Measurements from ENCODE around the gene ZNF428.
"Not testable (repeated sequence)": the region's sequence is repeated elsewhere in the genome, so short reads cannot be mapped to it uniquely, and the experiment has no call there.

Gene ZNF428, protein sequence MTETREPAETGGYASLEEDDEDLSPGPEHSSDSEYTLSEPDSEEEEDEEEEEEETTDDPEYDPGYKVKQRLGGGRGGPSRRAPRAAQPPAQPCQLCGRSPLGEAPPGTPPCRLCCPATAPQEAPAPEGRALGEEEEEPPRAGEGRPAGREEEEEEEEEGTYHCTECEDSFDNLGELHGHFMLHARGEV

DNA sequence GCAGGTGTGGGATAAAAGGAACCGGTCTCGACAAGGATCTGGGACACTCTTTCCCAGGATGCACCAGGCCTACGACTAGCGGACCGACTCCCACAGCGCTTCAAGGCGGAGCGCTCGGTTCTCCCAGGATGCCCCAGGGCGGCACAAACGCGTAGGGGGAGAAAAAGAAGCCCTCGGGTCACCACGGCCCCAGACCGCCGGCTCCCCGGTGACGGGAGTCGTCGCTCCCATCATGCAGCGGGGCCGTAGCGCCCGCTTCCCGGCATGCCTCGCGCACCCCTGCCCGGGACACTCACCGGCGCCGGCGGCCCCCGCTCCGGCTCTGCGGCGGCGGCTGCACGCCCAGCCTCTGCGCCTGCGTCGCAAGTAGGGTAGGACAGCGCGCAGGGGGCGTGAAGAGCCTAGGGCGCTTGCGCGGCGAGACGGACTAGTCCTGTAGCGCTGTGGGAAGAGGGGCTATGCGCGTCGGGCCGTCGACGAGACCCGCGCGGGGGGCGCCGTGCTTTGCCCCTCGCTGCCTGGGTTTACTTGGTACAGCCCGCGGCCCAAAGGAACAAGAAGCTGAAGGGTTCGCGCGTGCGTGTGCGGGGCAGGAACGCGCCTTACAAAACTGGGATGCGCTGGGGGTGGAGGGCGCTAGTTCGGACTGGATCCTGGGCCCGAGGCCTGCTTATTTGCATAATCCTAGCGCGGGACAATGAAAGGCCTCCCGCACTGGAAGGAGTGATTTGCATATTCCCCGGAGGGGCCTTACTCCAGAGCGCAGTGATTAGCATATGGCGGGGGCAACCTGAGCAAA is at the start of gene ZNF428:
Gene ZNF428, minus strand, starts transcription at position 368 of the 799 bp plus-strand sequence. CDS start 5,325 bp downstream, outside the sequence.
- in situ Hi-C loops (cut with HindIII; ENCODE audit: low sequenced_read_pairs): no loop called here

DNA sequence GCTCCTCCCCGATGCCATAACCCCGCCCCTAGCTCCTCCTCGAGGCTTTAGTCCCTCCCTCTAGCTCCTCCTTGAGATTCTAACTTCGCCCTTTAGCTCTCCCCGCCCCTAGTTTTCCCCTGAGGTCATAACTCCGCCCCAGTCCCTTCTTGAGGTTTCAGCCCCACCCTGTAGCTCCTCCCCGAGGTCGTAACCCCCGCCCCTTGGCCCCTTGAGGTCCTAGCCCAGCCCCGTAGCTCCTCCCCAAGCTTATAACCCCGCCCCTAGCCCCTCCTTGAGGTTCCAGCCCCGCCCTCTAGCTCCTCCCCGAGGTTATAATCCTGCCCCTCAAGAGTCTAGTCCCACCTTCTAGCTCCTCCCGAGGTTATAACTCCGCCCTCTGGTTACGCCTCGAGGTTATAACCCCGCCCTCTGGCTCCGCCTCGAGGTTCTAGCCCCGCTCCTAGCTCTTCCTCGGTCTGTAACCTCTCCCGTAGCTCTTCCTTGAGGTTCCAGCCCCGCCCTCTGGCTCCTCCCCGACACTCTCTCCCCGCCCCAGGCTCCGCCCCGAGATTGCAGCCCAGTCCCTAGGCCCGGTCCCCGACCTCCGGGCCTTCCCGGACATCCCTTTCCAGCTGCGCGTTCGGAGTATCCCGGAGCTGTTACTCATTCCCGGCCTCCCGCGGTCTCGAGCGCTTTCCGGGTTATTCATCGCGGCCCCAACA is 49.1 kb upstream of the ZNF428 start:
- in situ Hi-C loops (cut with HindIII; ENCODE audit: low sequenced_read_pairs): no loop called here

DNA sequence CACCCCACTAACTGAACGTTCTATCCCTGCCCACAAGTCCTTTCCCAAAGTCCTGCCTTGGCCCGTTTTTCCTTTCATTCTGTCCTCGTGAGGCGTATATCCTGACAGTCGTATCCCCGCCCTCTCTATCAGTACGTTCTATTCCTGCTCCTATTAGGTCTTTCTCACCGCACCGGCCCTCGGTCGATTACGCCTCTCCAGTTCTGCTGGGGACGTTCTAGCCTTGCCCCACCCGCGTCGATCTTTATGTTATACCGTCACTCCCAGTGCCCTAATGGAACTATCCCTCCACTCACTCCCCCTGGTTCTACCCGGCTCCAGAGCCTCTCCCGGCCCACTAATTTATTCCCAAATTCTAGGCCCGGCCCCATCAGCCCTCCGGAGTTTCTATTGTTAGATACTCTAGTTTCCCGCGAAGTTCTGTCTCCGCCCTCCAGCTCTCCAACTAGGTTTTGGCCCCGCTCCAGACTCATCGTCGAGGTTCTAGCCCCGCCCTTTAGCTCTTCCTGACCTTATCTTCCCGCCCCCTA is 48.5 kb upstream of the ZNF428 start:
- in situ Hi-C loops (cut with HindIII; ENCODE audit: low sequenced_read_pairs): no loop called here

DNA sequence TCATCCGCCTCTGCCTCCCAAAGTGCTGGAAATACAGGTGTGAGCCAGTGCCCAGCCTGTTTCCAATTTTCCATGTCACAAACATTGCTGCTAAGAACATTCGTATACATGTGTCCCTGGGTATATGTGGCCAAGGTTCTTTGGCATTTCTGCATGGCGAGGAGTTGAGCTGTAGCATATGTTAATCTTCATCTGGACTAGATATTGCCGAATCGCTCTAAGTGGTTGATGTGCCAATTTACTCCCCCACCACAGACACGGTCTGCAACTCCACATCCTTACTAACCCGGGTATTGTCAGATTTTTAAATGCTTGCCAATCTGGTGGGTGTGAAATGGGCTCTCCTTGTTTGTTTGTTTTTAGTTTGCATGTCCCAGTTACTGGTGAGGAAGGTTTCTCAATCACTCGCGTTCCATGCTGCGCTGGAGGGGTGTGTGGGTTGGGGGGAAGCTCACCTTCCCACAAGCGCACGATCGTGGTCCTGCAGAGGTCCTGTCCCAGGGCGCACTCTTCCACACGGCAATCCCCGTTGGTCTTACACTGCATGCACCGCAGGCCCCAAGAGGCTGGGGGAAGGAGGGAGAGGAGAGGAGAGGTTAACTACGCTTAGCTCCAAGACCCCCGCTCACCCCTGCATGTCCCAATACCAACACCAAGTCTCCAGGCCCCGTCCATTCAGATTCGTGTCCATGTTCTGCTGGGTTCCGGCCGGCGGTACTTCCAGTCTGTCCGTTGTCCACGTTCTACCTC is 47.9 kb upstream of the ZNF428 start:
- in situ Hi-C loops (cut with HindIII; ENCODE audit: low sequenced_read_pairs): no loop called here

DNA sequence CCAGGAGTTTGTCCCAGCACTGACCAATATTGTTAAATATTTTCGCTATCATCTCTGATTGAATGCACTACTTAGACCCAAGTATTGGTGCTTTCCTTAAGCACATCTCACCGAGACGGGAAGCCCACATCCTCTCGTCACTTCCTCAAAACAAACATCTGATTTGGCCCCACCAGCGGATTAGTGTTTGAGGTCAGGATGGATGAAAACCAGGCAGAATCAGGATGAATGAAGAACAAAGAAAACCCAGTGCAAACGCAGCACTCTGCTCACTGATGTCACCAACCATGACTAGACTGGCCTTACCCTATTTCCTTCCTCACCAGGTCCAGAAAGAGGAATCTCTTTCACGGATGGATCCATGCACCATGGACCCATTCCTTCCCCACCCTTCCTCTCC is 44.6 kb upstream of the ZNF428 start:
- in situ Hi-C loops (cut with HindIII; ENCODE audit: low sequenced_read_pairs): no loop called here

DNA sequence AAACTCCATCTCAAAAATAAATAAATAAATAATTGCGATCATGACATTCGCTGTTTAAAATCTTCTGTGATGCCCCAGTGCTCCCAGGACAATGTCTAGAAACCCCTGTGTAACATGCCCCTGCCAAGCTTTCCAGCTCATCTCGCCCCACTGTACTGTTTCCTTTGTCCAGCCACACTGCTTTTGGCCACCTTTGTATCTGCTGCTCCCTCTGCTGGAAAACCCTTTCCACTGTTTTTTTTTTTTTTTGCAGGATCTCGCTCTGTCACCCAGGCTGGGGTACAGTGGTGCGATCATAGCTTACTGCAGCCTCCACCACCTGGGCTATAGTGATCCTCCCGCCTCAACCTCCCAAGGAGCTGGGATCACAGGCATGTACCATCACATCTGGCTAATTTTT is 43.1 kb upstream of the ZNF428 start:
- in situ Hi-C loops (cut with HindIII; ENCODE audit: low sequenced_read_pairs): no loop called here

DNA sequence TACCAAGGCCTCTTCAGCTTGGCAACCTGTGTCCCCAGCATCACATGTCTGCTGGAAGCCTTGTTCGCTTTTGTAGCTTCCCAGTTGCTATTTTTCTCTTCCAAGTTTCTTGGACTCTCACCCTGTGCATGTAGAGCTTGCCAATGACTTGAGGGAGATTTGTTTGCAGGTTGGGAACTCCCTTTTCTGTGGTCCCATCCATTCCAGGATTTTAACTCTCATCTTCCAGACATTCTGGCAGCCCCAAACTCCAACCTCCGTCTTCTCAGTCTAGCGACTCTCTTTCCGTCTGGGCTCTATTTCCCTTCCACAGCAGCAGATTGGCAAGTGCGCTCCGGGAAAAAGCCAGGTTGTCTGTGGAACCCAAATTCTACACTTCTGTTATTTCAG is 41.5 kb upstream of the ZNF428 start:
- in situ Hi-C loops (cut with HindIII; ENCODE audit: low sequenced_read_pairs): no loop called here

DNA sequence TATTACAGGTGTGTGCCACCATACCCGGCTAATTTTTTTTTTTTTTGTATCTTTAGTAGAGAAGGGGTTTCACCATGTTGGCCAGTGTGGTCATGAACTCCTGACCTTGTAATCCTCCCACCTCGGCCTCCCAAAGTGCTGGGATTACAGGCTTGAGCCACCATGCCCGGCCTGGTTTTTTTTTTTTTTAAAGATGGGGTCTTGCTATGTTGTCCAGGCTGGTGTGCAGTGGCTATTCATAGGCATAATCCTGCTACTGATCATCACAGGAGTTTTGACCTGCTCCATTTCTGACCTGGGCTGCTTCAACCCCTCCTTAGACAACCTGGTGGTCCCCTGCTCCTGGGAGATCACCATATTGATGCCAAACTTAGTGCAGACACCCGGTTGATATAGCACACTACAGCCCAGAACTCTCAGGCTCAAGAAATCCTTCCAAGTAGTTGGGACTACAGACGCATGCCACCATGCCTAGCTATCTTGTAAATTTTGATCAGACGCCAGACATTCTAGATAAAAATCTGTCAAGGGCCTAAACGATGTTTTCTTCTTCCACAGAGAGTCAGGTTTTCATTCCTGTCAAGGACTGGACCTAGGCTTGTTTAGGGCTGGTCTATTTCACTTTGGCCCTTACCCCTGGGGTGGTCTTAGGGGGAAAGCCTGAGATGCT is 41.0 kb upstream of the ZNF428 start:
- in situ Hi-C loops (cut with HindIII; ENCODE audit: low sequenced_read_pairs): no loop called here

DNA sequence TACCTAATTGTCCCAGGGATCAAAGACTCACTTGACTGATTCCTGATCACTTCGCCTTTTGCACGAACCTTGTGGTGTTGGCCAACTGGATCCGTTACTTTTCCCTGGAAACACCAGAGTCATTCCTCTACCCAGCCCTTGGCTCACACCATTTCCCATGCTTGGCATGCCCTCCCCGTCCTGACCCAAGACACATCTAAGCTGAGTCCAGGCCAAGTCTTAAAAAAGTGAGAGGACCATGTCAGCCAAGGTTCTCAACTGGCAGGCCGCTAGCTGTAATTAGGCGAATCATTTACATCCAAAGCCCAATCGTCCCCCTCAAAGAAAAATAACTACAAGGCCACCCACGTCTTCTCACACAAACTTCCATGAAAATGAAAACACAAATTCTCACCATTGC is 39.1 kb upstream of the ZNF428 start:
- in situ Hi-C loops (cut with HindIII; ENCODE audit: low sequenced_read_pairs): no loop called here

DNA sequence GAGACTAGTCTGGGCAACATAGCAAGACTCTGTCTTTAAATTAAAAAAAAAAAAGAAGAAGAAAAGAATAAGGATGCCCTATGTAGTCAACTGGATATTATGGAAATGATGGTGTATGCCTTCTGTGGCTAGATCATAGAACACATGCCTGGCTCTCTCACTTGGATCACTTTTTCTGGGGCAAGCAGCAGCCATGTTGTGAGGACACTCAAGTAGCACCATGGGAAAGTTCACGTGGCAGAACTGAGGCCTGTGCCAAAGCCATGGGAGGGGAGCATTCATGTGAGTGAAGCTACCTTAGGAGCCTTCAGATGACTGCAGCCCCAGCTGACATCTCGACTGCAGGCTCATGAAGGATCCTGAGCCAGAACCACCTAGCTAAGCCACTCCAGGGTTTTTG is 38.6 kb upstream of the ZNF428 start:
- in situ Hi-C loops (cut with HindIII; ENCODE audit: low sequenced_read_pairs): no loop called here

DNA sequence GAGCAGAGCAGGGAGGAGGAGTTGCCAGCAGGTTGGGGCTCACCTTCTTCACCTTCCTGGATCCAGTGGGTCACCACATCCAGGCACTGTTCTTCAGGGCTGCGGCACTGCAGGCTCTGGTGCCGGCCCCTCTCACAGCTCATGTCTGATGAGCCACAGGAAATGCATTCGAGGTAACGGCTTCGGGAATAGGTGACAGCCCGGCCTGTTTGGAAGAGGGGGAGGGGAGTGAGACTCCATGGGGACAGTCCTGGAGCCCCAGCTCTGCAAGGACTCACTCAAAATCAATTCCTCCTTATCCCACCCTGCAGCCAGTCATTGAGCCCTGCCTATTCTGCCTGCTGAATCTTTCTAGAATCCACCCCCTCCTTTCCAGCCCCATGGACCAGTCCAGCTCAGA is 37.0 kb upstream of the ZNF428 start:
- in situ Hi-C loops (cut with HindIII; ENCODE audit: low sequenced_read_pairs): no loop called here

DNA sequence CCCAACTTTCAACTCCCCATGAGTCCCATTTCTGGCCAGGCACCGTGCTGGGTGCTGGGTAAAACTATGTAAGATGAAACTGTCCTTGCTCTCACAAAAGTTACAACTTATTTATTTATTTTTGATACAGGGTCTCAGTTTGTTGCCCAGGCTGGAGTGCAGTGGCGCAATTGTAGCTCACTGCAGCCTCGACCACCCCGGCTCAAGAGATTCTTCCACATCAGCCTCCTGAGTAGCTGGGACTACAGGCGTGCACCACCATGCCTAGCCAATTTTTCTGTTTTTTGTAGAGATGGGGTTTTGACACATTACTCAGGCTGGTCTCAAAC is 33.1 kb upstream of the ZNF428 start:
- in situ Hi-C loops (cut with HindIII; ENCODE audit: low sequenced_read_pairs): no loop called here

DNA sequence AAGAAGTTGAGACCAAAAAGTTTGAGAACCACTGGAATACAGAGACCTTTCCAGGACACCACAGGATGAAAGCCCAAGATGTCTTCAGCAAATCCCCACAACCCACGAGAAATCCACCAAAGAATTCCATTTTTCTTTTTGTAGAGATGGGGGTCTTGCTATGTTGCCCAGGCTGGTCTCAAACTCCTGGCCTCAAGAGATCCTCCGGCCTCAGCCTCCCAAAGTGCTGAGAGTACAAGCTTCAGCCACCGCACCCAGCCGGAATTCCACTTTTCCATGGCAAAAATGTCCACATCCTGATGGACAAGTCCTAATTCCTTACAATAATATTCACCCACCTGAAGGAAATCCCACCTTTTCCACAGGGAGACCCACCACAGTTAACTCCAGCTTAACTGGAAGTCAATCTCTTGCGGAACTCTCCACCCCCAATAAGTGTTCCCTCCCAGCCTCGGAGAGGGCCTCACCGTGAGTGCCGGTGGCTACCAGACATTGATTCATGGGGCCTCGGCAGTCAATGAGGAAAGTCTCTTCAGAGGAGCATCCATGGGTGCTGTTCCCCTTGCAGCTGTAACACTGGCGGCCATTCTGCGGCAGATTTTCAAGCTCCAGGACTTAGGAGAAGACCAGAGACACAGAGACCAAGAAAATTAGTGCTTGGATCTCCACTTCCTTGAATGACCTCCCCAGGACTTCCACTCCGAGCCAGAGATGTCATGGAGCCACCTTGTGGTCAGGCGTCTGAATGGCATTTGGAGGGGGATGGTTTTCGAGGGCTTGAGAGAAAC is 32.5 kb upstream of the ZNF428 start:
- in situ Hi-C loops (cut with HindIII; ENCODE audit: low sequenced_read_pairs): no loop called here

DNA sequence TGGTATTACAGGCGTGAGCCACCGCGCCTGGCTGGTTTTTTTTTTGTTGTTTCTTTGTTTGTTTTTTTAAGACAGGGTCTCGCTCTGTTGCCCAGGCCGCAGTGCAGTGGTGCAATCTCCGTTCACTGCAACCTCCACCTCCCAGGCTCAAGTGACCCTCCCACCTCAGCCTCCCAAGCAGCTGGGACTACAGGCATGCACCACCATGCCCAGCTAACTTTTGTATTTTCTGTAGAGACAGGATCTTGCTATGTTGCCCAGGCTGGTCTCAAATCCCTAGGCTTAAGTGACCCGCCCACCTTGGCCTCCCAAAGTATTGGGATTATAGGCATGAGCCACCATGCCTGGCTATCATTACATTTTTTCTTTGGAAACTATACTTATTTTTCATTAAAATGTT is 30.8 kb upstream of the ZNF428 start:
- in situ Hi-C loops (cut with HindIII; ENCODE audit: low sequenced_read_pairs): not testable (repeated sequence)

DNA sequence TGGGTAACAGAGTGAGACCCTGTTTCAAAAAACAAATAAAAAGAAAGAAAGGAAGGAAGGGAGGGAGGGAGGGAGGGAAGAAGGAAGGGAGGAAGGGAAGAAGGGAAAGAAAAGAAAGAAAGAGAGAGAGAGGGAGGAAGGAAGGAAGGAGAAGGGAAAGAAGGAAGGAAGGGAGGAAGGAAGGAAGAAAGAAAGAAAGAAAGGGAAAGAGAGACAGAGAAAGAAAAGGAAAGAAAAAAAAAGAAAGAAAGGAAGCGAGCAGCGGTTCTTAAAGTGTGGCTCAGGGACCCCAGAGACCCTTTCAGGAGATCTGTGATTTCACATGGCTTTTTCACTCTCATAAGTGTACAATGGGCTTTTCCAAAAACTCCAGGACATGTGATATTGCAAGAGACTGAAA is 30.1 kb upstream of the ZNF428 start:
- in situ Hi-C loops (cut with HindIII; ENCODE audit: low sequenced_read_pairs): no loop called here

DNA sequence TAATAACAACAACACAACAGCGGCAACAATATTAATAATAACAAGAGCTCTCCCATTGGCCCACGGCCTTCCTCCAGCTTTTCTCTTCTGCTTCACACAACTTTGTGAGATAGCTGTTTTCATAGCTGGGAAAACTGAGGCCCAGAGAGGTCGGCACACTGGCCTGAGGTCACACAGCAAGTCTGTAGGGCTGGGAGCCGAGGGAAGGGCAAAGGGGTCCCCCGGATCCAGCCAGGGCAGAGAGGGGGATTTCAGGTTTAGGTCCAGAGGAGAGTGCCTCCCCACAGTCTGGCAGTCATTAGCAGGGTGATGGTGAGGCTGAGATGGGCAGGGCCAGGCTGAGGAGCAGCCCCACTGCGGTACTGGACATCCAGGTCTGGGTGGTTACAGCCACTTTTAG is 29.2 kb upstream of the ZNF428 start:
- in situ Hi-C loops (cut with HindIII; ENCODE audit: low sequenced_read_pairs): no loop called here

DNA sequence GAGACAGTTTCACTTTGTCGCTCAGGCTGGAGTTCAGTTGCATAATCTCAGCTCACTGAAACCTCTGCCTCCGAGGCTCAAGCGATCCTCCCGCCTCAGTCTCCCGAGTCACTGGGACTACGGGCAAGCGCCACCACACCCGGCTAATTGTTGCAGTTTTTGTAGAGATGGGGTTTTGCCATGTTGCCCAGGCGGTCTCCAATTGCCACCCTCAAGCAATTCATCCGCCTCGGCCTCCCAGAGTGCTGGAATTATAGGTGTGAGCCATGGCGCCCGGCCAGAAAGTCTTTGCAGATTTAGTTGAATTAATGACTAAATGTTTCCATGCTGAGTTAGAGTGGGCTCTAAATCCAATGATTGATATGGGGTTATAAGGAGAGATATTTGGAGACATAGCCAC is 24.8 kb upstream of the ZNF428 start:
- in situ Hi-C loops (cut with HindIII; ENCODE audit: low sequenced_read_pairs): no loop called here

DNA sequence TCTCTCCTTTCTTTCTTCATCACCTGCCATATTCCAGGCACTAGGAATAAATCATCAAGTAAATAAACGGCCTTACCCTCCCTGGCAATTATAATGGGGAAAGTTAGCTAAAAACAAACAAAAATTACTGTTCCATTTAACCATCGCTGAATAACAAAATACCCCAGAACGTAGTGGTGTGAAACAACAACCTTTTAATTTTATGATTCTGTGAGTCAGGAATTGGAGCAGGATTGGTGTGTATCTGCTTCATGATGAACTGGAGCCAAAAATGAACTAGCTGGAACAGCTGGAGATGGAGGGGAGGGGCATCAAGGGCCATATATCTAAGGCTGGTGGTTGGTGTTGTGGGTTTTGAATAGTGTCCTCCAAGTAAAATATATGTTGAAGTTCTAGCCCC is 23.9 kb upstream of the ZNF428 start:
- in situ Hi-C loops (cut with HindIII; ENCODE audit: low sequenced_read_pairs): no loop called here

DNA sequence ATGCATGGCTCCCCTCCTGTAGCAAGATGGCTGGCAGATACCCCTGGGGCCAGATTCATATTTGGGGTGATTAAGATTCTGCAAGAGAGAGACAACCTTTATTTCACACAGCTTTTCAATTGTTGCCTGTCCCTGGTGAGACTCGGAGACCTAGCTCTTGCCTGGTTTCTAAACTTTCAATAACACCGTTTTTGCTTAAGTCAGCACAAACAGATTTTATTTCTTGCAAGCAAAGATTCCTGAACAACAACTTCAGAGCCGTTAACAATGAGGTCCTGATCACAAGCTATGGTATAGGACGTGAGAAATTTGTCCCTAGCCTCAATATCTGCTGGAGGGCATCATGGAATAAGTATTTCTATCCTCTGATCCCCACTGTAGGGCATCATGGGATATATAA is 23.1 kb upstream of the ZNF428 start:
- in situ Hi-C loops (cut with HindIII; ENCODE audit: low sequenced_read_pairs): no loop called here

DNA sequence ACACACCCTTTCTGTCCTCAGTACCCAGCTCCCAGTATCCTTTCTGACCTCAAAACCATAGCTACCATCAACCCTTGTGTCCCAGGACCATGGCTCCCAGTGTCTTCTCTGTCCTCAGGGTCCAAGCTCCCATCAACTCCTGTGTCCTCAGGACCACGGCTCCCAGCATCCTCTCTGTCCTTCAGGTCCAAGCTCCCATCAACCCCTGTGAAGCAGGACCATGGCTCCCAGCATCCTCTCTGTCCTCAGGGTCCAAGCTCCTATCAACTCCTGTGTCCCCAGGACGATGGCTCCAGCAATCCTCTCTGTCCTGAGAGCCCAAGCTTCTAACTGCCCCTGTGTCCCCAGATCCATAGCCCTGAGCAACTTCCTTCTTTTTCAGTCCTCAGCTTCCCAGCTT is 21.9 kb upstream of the ZNF428 start:
- in situ Hi-C loops (cut with HindIII; ENCODE audit: low sequenced_read_pairs): no loop called here

All from DLD1 (cell line).